Stimulated activated CD8-positive, alpha-beta memory T cell treated with anti-CD3 and anti-CD28 coated beads, Interleukin-2, amount 100 ng/mL, for 48 hours (primary cell): ENCODE measurements around the gene SIPA1L3.

ENCODE experiments used
- DNase-seq, 2 donors: peaks; one replicate each; pipeline ENCODE4 v3.0.0-alpha.2; 2020; ENCODE audit warnings: low read depth in 2 of 2

SIPA1L3 gene

GRCh38 chr19:38190793-38191192 is 283.8 kb downstream of the SIPA1L3 start:
- DNase-seq, result no peak

GRCh38 chr19:38191747-38192146 is 284.7 kb downstream of the SIPA1L3 start:
- no peak for DNase-seq

GRCh38 chr19:38193445-38193844 is 286.4 kb downstream of the SIPA1L3 start:
- no peak for DNase-seq

- DNase-seq, result no peak
Measured at GRCh38 chr19:38194061-38194701, 287.2 kb downstream of the SIPA1L3 start.

GRCh38 chr19:38195237-38195636 is 288.2 kb downstream of the SIPA1L3 start:
- no peak for DNase-seq

- DNase-seq, result no peak
Measured at GRCh38 chr19:38196245-38196837, 289.3 kb downstream of the SIPA1L3 start.

- DNase-seq, result no peak
Measured at GRCh38 chr19:38196948-38197656, 290.1 kb downstream of the SIPA1L3 start.

GRCh38 chr19:38197937-38198704 is 291.1 kb downstream of the SIPA1L3 start:
- no peak for DNase-seq

GRCh38 chr19:38199340-38199739 is 292.3 kb downstream of the SIPA1L3 start:
- DNase-seq, result no peak

GRCh38 chr19:38201731-38202130 is 294.7 kb downstream of the SIPA1L3 start:
- DNase-seq, result no peak

- no peak for DNase-seq
Measured at GRCh38 chr19:38202504-38202903, 295.5 kb downstream of the SIPA1L3 start.

- DNase-seq, result no peak
Measured at GRCh38 chr19:38203197-38203596, 296.2 kb downstream of the SIPA1L3 start.

- DNase-seq, result no peak
Measured at GRCh38 chr19:38204096-38204495, 297.1 kb downstream of the SIPA1L3 start.

- no peak for DNase-seq
Measured at GRCh38 chr19:38204728-38205127, 297.7 kb downstream of the SIPA1L3 start.

GRCh38 chr19:38206006-38206745 is 299.2 kb downstream of the SIPA1L3 start:
- no peak for DNase-seq

GRCh38 chr19:38206928-38207327 is 299.9 kb downstream of the SIPA1L3 start:
- DNase-seq, result no peak

- DNase-seq, result no peak
Measured at GRCh38 chr19:38207543-38207942, 300.5 kb downstream of the SIPA1L3 start.

- no peak for DNase-seq
Measured at GRCh38 chr19:38208571-38208970, 301.6 kb downstream of the SIPA1L3 start.

- DNase-seq, result no peak
Measured at GRCh38 chr19:38209152-38209551, 302.1 kb downstream of the SIPA1L3 start.

GRCh38 chr19:38209671-38210457 is 302.9 kb downstream of the SIPA1L3 start:
- no peak for DNase-seq

GRCh38 chr19:38210458-38210987 is 303.5 kb downstream of the SIPA1L3 start:
- DNase-seq, result no peak
